GM12865 (cell line): ENCODE measurements around the gene DIRAS3.
"Not testable (repeated sequence)": the region's sequence is repeated elsewhere in the genome, so short reads cannot be mapped to it uniquely, and the experiment has no call there.

Experiments
- DNase-seq: peaks from one replicate; pipeline ENCODE4 v3.0.0; 2010; ENCODE audit warnings: low read depth
- H3K4me3 ChIP-seq: 2 replicates; pipeline ENCODE4 v1.5.1; 2011; ENCODE audit warnings: mild to moderate bottlenecking, low read depth, low read length, control low read depth
- TF ChIP-seq, protein P1 (sequence below): IDR thresholded peaks from 2 replicates; pipeline ENCODE4 v1.5.1; 2011; ENCODE audit warnings: low read length, control low read depth, low read depth, inconsistent platforms; ENCODE audit not compliant: insufficient read depth; ENCODE audit errors: missing control alignments

The DIRAS3 gene

DNA sequence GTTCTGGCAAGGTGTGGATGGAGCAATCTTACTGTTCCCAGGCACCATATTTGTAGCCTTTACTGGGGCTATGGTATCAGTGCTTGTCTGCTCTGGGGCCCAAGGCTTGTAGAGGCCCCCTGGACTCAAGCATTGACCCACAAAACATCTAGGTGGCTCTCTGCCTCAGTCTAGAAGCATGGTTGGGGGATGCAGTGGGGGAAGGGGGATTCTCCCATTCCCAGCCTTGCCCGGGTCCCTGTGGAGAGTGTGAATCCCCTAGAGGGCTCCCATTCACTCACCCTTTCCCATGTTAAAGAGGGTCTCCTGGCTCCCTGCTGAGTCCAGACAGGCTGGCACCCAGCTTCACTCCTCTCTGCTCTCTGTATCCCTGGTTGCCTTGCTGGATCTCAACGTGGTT is 28.2 kb upstream of the DIRAS3 start:
- TF ChIP-seq, protein P1, sequence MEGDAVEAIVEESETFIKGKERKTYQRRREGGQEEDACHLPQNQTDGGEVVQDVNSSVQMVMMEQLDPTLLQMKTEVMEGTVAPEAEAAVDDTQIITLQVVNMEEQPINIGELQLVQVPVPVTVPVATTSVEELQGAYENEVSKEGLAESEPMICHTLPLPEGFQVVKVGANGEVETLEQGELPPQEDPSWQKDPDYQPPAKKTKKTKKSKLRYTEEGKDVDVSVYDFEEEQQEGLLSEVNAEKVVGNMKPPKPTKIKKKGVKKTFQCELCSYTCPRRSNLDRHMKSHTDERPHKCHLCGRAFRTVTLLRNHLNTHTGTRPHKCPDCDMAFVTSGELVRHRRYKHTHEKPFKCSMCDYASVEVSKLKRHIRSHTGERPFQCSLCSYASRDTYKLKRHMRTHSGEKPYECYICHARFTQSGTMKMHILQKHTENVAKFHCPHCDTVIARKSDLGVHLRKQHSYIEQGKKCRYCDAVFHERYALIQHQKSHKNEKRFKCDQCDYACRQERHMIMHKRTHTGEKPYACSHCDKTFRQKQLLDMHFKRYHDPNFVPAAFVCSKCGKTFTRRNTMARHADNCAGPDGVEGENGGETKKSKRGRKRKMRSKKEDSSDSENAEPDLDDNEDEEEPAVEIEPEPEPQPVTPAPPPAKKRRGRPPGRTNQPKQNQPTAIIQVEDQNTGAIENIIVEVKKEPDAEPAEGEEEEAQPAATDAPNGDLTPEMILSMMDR = no peak
- H3K4me3 ChIP-seq = no peak overlapping the region
- no peak for DNase-seq

DNA sequence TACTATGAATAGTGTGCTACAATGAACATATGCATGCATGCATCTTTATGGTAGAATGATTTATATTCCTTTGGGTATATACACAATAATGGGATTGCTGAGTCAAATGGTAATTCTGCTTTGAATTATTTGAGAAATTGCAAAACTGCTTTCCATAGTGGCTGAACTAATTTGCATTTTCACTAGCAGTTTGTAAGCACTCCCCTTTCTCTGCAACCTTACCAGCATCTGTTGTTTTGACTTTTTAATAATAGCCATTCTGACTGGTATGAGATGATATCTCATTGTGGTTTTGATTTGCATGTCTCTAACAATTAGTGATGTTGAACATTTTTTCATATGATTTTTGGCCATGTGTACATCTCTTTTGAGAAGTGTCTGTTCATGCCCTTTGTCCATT is 24.0 kb upstream of the DIRAS3 start:
- no peak overlapping the region for H3K4me3 ChIP-seq
- DNase-seq = no peak
- TF ChIP-seq, protein P1 = no peak

DNA sequence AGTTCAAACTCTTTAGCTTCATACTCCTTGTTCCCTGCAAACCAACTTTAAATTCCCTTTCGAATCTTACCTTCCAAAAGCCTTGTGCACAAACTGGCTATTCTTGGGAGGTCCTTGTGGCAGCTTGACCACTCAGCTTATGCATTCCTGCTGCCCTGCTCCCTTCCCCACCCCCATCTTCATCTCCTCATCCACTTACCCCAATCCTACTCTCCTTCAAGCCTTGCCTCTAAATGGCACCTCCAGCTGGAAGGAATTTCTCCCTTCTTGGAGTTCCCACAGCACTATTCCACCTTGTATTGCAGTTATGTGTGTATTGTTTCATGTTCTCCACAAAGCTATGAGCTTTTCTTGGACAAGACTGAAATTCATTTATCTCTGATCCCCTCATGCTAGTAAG is 15.3 kb upstream of the DIRAS3 start:
- TF ChIP-seq, protein P1 = no peak
- no peak overlapping the region for H3K4me3 ChIP-seq
- no peak for DNase-seq

DNA sequence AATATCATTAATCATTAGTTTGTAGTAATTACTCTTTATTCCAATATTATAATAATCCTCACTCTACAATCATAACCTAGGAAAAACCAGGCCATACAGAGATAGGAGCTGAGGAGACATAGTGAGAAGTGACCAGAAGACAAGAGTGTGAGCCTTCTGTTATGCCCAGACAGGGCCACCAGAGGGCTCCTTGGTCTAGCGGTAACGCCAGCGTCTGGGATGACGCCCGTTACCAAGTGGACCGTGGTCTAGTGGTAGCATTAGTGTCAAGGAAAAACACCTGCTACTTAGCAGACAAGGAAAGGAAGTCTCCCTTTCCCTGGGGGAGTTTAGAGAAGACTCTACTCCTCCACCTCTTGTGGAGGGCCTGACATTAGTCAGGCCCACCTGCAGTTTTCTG is 7.6 kb upstream of the DIRAS3 start:
- TF ChIP-seq, protein P1 = peak; percentile 1
- H3K4me3 ChIP-seq, DNase-seq: not testable (repeated sequence)

DNA sequence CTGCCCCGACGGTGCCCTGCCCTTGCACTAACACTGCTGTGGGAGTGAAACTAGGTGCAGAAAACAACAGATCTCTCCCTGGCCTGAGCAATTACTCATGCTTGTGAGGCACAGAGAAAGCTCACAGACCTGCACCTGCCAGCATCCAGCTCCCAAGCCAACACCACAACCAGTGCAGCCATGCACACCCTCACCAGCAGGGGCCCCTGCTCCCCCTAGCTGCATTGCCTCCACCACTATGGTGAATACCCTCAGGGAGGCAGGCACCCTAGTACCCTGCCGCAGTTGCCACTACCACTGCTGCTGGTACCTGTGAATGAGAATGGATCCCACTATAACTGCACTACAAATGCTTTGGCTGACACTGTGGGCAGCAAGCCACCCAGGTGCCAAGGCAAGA is 7.1 kb upstream of the DIRAS3 start:
- DNase-seq = no peak
- no peak overlapping the region for H3K4me3 ChIP-seq
- TF ChIP-seq, protein P1 = peak; percentile 8

DNA sequence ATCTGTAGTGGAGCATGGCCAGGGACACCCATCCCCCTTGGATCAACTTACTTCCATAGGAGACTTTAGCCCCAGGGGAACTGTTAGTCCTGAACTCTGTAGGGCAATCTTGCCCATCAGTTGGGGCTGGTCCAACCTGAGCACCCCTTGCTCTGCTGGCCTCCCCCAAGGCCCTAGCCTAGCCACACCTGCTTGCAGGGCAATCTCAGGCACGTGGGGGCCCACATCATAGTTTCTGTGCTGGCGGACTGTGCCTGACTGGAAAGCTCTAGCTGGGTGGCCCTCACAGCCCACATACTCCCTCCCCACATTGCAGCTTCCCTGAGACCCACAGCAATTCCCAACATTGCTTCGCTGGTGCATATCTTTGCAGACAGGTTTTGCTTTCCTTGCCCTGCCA is 6.6 kb upstream of the DIRAS3 start:
- no peak for DNase-seq
- TF ChIP-seq, protein P1 = no peak
- no peak overlapping the region for H3K4me3 ChIP-seq

DNA sequence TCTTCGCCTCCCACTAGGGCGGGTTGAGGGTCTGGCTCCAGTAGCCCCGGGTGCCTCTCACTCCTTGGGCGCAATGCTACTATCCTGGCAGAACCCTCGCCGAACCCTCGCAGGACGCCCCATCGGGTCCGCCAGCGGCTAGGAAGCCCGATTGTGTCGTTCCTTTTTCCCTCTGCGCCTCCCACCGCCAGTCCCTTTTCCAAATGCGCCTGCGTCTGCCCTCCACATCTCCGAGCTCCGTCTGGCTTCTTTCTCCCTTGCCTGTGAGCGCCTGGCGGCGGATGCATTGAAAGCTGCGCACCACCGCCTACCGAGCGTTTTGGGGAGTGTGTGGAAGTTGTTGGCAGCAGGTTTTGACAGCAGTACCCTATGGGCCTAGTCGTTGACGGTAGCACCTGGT is 1.0 kb upstream of the DIRAS3 start:
- TF ChIP-seq, protein P1 = no peak
- DNase-seq = no peak
- no peak overlapping the region for H3K4me3 ChIP-seq
